ENCODE results near the gene FBXO30. TPM values are rescaled to one million over a fixed set of nuclear protein-coding genes. Genes with fewer than 3 reads are reported as not detected.

Gene FBXO30
- total and polyA plus RNA-seq, 10 of the 15 experiments (the other 5 are each of a cell fraction or from before 2014, with no cell fraction given), result 1.7 to 6.9 (median 5.3) TPM

DNA sequence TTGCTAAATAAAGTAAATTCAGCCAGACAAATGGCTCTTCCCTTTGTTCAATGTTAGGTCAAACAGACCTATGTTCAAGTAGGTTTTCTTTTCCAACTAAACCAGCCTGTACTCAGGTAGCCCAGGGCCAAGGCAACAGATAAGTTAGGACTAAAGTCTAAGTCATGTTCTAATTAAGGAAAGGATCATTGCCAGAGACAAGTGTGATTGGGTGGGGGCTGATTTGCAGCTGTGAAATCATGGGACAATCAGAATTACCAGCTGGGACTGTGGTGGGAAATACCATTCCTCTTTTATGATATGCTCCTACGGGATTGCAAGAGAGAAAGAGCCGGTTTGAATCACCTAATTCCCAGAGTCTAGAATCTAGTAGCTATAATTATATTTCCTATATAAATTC is 4.2 kb upstream of the FBXO30 start (continued):
- TF ChIP-seq, protein P1, sequence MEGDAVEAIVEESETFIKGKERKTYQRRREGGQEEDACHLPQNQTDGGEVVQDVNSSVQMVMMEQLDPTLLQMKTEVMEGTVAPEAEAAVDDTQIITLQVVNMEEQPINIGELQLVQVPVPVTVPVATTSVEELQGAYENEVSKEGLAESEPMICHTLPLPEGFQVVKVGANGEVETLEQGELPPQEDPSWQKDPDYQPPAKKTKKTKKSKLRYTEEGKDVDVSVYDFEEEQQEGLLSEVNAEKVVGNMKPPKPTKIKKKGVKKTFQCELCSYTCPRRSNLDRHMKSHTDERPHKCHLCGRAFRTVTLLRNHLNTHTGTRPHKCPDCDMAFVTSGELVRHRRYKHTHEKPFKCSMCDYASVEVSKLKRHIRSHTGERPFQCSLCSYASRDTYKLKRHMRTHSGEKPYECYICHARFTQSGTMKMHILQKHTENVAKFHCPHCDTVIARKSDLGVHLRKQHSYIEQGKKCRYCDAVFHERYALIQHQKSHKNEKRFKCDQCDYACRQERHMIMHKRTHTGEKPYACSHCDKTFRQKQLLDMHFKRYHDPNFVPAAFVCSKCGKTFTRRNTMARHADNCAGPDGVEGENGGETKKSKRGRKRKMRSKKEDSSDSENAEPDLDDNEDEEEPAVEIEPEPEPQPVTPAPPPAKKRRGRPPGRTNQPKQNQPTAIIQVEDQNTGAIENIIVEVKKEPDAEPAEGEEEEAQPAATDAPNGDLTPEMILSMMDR (IDR thresholded peaks at IDR 0.05 in 2 of 3, conservative IDR thresholded peaks at IDR 0.05 in 1 of 3; ENCODE audit: control insufficient read depth in 2 of 3, extremely low read depth in 1 of 3, insufficient read depth in 1 of 3, low read depth in 3 of 3, low read length in 3 of 3), result no peak
- TF ChIP-seq NFYB (IDR thresholded peaks at IDR 0.05; ENCODE audit: insufficient read depth, low read depth, low read length) (no peak), NKRF (conservative IDR thresholded peaks at IDR 0.05) (no peak)
- TF ChIP-seq, protein P2, sequence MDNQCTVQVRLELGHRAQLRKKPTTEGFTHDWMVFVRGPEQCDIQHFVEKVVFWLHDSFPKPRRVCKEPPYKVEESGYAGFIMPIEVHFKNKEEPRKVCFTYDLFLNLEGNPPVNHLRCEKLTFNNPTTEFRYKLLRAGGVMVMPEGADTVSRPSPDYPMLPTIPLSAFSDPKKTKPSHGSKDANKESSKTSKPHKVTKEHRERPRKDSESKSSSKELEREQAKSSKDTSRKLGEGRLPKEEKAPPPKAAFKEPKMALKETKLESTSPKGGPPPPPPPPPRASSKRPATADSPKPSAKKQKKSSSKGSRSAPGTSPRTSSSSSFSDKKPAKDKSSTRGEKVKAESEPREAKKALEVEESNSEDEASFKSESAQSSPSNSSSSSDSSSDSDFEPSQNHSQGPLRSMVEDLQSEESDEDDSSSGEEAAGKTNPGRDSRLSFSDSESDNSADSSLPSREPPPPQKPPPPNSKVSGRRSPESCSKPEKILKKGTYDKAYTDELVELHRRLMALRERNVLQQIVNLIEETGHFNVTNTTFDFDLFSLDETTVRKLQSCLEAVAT (IDR thresholded peaks at IDR 0.05), result no peak

DNA sequence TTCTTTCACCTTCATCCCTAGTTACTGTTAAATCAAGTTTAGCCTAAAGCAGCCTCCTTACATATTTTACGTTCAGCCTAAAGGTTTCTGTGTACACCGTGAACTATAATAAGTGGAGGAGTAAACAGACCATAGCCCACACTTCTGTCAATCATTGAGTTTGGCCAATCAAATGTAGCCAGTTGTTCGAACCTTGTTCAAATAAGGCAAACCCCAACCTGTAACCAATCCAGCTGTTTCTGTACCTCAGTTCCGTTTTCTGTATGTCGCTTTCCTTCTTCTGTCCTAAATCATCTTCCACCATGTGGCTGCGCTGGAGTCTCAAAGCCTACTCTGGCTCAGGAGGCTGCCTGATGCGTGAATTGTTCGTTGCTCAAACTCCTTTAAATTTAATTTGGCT is 1.8 kb upstream of the FBXO30 start:
- FAIRE-seq (no peak), ATAC-seq (no peak), DNase-seq (ENCODE audit: low read depth, low spot score) (no peak)
- ChIA-PET CTCF (interaction anchor here (0.6 to 0.9 kb wide), 2 partner anchors 50 to 58 kb away, joined by 3 to 4 read pairs; no protein-coding TSS in a partner anchor), RAD21 (ENCODE audit: unreplicated experiment) (interaction anchor here (1.1 to 2.3 kb wide), 3 partner anchors 50 to 84 kb away, joined by 4 to 16 read pairs (median 8); partner anchors contain the start of gene EPM2A), SMC1A (ENCODE audit: uncharacterized antibody, unreplicated experiment) (interaction anchor here (0.7 to 1.1 kb wide), 3 partner anchors 8 to 83 kb away, joined by 3 read pairs; no protein-coding TSS in a partner anchor), POLR2A (interaction anchor here (0.9 to 2.6 kb wide), 3 partner anchors 14 to 50 kb away, joined by 3 to 18 read pairs (median 3); no protein-coding TSS in a partner anchor)
- no peaks in the 10 kb centered on the region for H3K36me3 ChIP-seq (ENCODE audit: control insufficient read depth in 2 of 2, insufficient read depth in 2 of 2, low read length in 1 of 2)
- no peaks in the 10 kb centered on the region for H4K20me1 ChIP-seq (ENCODE audit: control insufficient read depth, insufficient read depth)
- peaks cover 5% of the 10 kb centered on the region for H3K4me1 ChIP-seq (ENCODE audit: control insufficient read depth, insufficient read depth, low read length)
- H3K27me3 ChIP-seq (replicated peaks in 1 of 2; ENCODE audit: control insufficient read depth in 2 of 2, insufficient read depth in 2 of 2, low read length in 1 of 2), result no peaks in the 10 kb centered on the region
- H2AFZ ChIP-seq (ENCODE audit: control insufficient read depth, low read depth, low read length), result no peak overlapping the region
- H3K79me2 ChIP-seq (ENCODE audit: control insufficient read depth, insufficient read depth, low read length), result peaks cover 44% of the 10 kb centered on the region
- H3K4me2 ChIP-seq (ENCODE audit: control insufficient read depth, insufficient read depth), result peak overlapping the region; percentile 84
- no peaks in the 10 kb centered on the region for H3K9me3 ChIP-seq (replicated peaks; ENCODE audit: control insufficient read depth, insufficient read depth, low read length)
- TF ChIP-seq TAF1 (IDR thresholded peaks at IDR 0.05; ENCODE audit: borderline replicate concordance, low read depth, low read length), result no peak
- no peak for TF ChIP-seq ZNF24 (IDR thresholded peaks at IDR 0.05)
- TF ChIP-seq ZBED1 (IDR thresholded peaks at IDR 0.05; ENCODE audit: borderline replicate concordance), result no peak
- no peak for TF ChIP-seq SUZ12 (IDR thresholded peaks at IDR 0.05; ENCODE audit: unreplicated experiment)
- TF ChIP-seq, protein P3, sequence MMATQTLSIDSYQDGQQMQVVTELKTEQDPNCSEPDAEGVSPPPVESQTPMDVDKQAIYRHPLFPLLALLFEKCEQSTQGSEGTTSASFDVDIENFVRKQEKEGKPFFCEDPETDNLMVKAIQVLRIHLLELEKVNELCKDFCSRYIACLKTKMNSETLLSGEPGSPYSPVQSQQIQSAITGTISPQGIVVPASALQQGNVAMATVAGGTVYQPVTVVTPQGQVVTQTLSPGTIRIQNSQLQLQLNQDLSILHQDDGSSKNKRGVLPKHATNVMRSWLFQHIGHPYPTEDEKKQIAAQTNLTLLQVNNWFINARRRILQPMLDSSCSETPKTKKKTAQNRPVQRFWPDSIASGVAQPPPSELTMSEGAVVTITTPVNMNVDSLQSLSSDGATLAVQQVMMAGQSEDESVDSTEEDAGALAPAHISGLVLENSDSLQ (IDR thresholded peaks at IDR 0.05), result peak; percentile 67
- TF ChIP-seq, protein P2 (IDR thresholded peaks at IDR 0.05), result 0 out of 2 replicates have a peak, but pooled peaks have one; percentile 25
- no peak for TF ChIP-seq SMARCA5 (IDR thresholded peaks at IDR 0.05)
- no peak for TF ChIP-seq CBX3 (IDR thresholded peaks at IDR 0.05; ENCODE audit: borderline replicate concordance, low read depth)
- BruUV-seq (replicated peaks), result no TSS peak
- H3K9ac ChIP-seq (ENCODE audit: control insufficient read depth, insufficient read depth, low read length), result no peak overlapping the region
- no peak overlapping the region for H3K27ac ChIP-seq (ENCODE audit: control insufficient read depth, insufficient read depth)
- 95% methylated on average over 8 of the region's 8 CpGs for WGBS (ENCODE audit: insufficient coverage, insufficient replicate concordance, low lambda C conversion rate, missing lambda C conversion rate)
- in situ Hi-C loops (cut with MboI) (no loop called here), intact Hi-C loops (cut with micrococcal nuclease; ENCODE audit: unreplicated experiment) (no loop called here)
- H3K4me3 ChIP-seq, result peak overlapping the region; percentile 97; the same call in 1 of the 2 replicates
